Fibroblast of mammary gland (primary cell): ENCODE results near the gene TPRKB.
"Not testable (repeated sequence)": the region's sequence is repeated elsewhere in the genome, so short reads cannot be mapped to it uniquely, and the experiment has no call there.

Experiments
- DNase-seq: peaks from one replicate; pipeline ENCODE4 v3.0.0-alpha.2; 2010; ENCODE audit warnings: low read depth
- H3K4me3 ChIP-seq: 2 replicates; pipeline ENCODE4 v1.5.1; 2011; ENCODE audit warnings: low read depth, mild to moderate bottlenecking, low read length, moderate library complexity; ENCODE audit not compliant: control insufficient read depth
- CTCF ChIP-seq: conservative IDR thresholded peaks from 2 replicates; pipeline ENCODE4 v1.5.1; 2011; ENCODE audit warnings: low read depth, low read length, inconsistent platforms; ENCODE audit not compliant: control insufficient read depth, insufficient read depth

Gene TPRKB

GRCh38 chr2:73739101-73739500, 2.0 kb upstream of the TPRKB start:
- TF ChIP-seq CTCF: no peak
- no peak overlapping the region for H3K4me3 ChIP-seq
- DNase-seq: no peak

- H3K4me3 ChIP-seq: peak overlapping the region; percentile 95
- no peak for TF ChIP-seq CTCF
- DNase-seq: no peak
Observed at GRCh38 chr2:73736378-73736777, 767 bp downstream of the TPRKB start.

- no peak for TF ChIP-seq CTCF
- H3K4me3 ChIP-seq: no peak overlapping the region
- no peak for DNase-seq
Observed at GRCh38 chr2:73730810-73731209, 6.3 kb downstream of the TPRKB start.

- no peak overlapping the region for H3K4me3 ChIP-seq
- DNase-seq: no peak
- TF ChIP-seq CTCF: no peak
Observed at GRCh38 chr2:73728711-73729110, 8.4 kb downstream of the TPRKB start.

GRCh38 chr2:73728043-73728442, 9.1 kb downstream of the TPRKB start:
- no peak for TF ChIP-seq CTCF
- DNase-seq: no peak
- no peak overlapping the region for H3K4me3 ChIP-seq

GRCh38 chr2:73726657-73727056, 10.5 kb downstream of the TPRKB start:
- not testable (repeated sequence) for DNase-seq, H3K4me3 ChIP-seq

GRCh38 chr2:73718851-73719621, 18.1 kb downstream of the TPRKB start:
- no peak overlapping the region for H3K4me3 ChIP-seq
- no peak for TF ChIP-seq CTCF
- no peak for DNase-seq
